Activated B cell treated with CpG ODN at 0.5 μM for 24 hours (primary cell): ENCODE measurements around the gene FGG. TPM values are rescaled to one million over a fixed set of nuclear protein-coding genes. Genes with fewer than 3 reads are reported as not detected.

Source experiments
- ATAC-seq: fragments of 200-7000 bp; cut with Tn5 transposase; one replicate; pipeline ENCODE4 v1.10.0; 2021; ENCODE audit warnings: low read depth, mild to moderate bottlenecking, moderate library complexity
- CTCF ChIA-PET: fragments of 350-600 bp; sonication (Branson Sonifier 250); formaldehyde crosslinking; loops from one replicate; lab custom pipeline; 2021; ENCODE audit warnings: antibody characterized with exemption; lab: Charles Lee
- POLR2A ChIA-PET: fragments of 350-600 bp; sonication (Branson Sonifier 250); formaldehyde crosslinking; loops from one replicate; lab custom pipeline; 2021; ENCODE audit warnings: antibody characterized with exemption; lab: Charles Lee
- DNase-seq: peaks from one replicate; pipeline ENCODE4 v3.0.0; 2022
- H3K27ac Mint-ChIP-seq: one replicate; pipeline ENCODE4 v1.8.0; 2020; ENCODE audit warnings: mixed read lengths
- H3K27me3 Mint-ChIP-seq: one replicate; pipeline ENCODE4 v1.8.0; 2021; ENCODE audit warnings: mixed read lengths
- H3K36me3 Mint-ChIP-seq: one replicate; pipeline ENCODE4 v1.8.0; 2021; ENCODE audit warnings: low read depth, mixed read lengths
- H3K4me1 Mint-ChIP-seq: one replicate; pipeline ENCODE4 v1.8.0; 2021; ENCODE audit warnings: mixed read lengths
- H3K4me3 Mint-ChIP-seq: one replicate; pipeline ENCODE4 v1.8.0; 2020; ENCODE audit warnings: mild to moderate bottlenecking, mixed read lengths
- H3K9me3 Mint-ChIP-seq: one replicate; pipeline ENCODE4 v1.8.0; 2020; ENCODE audit warnings: mixed read lengths
- intact Hi-C: fragments of 100-400 bp; cut with micrococcal nuclease; formaldehyde crosslinking; loops from one replicate; pipeline ENCODE4 v1.15.1; 2024
- total RNA-seq: library from RNA; stranded (reverse); gene quantifications from 2 replicates; pipeline ENCODE4 v1.2.3, GENCODE V29; 2022
- TF ChIP-seq, protein P1 (sequence below): fragments of 200-600 bp; IDR thresholded peaks from one replicate; pipeline ENCODE4 v1.8.0; 2022; ENCODE audit warnings: antibody characterized with exemption, mild to moderate bottlenecking

The FGG gene
- total RNA-seq, 1 donor from 2014 or later: not detected

DNA sequence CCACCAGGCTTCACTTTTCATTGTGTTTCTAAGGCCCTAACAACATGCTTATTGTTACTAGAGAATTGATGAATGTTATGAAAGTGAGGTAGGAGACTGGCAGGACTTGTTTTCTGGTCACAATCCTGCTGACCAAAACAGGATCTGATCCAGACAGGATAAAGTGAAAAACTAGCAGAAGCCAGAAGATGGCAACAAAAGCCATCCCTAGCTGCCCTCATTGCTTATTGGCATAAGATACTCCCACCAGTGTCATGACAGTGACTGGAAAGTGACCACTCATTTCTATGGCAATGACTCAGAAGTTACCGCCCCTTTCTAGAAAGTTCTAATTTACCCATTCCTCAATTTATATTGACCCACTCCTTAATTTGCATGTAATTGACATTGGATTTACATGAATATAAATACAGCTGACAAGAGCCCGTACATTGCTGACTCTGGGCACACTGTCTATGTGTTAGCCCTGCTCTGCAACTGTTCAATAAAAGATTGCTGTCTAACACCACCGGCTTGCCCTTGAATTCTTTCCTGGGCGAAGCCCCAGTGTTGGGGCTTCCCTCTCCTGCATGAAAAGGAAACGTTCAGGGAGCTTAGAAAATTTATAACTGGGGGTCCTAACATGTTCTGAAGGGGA is 30.0 kb upstream of the FGG start:
- H3K9me3 Mint-ChIP-seq: no peaks in the 10 kb centered on the region
- no peak for ATAC-seq
- H3K4me3 Mint-ChIP-seq: no peak overlapping the region
- TF ChIP-seq, protein P1, sequence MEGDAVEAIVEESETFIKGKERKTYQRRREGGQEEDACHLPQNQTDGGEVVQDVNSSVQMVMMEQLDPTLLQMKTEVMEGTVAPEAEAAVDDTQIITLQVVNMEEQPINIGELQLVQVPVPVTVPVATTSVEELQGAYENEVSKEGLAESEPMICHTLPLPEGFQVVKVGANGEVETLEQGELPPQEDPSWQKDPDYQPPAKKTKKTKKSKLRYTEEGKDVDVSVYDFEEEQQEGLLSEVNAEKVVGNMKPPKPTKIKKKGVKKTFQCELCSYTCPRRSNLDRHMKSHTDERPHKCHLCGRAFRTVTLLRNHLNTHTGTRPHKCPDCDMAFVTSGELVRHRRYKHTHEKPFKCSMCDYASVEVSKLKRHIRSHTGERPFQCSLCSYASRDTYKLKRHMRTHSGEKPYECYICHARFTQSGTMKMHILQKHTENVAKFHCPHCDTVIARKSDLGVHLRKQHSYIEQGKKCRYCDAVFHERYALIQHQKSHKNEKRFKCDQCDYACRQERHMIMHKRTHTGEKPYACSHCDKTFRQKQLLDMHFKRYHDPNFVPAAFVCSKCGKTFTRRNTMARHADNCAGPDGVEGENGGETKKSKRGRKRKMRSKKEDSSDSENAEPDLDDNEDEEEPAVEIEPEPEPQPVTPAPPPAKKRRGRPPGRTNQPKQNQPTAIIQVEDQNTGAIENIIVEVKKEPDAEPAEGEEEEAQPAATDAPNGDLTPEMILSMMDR: no peak
- POLR2A ChIA-PET: no interaction called here
- intact Hi-C loops: no loop called here
- H3K36me3 Mint-ChIP-seq: no peaks in the 10 kb centered on the region
- no peak for DNase-seq
- CTCF ChIA-PET: interaction anchor here (1.0 kb wide), 1 partner anchor 595 kb away, joined by 3 read pairs; no protein-coding TSS in a partner anchor
- peaks cover 18% of the 10 kb centered on the region for H3K27me3 Mint-ChIP-seq
- no peak overlapping the region for H3K27ac Mint-ChIP-seq
- H3K4me1 Mint-ChIP-seq: no peaks in the 10 kb centered on the region

DNA sequence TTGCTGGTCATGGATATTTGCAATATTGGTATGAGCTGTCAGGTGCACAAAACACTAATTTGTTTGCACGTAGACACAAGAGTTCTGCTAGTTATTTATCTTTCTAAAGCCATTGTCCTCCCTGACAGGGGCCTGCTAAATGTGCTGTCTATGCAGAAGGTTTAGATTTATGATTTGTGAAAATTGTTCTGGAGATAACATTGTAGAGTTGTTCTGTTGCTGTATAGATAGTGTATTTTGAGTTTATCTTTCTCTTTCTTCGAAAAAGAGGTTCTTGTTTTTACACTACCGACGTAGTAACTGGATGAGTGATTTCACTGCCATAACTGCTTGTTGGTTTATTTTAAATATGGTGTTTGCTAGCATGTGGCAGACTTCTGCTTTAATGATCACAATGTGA is 28.5 kb upstream of the FGG start:
- Mint-ChIP-seq H3K36me3 (no peaks in the 10 kb centered on the region), H3K27ac (no peak overlapping the region), H3K4me1 (no peaks in the 10 kb centered on the region), H3K9me3 (no peaks in the 10 kb centered on the region), H3K4me3 (no peak overlapping the region), H3K27me3 (peaks cover 15% of the 10 kb centered on the region)
- TF ChIP-seq, protein P1: no peak
- intact Hi-C loops: no loop called here
- DNase-seq (no peak), ATAC-seq (no peak)
- ChIA-PET POLR2A (no interaction called here), CTCF (no interaction called here)

DNA sequence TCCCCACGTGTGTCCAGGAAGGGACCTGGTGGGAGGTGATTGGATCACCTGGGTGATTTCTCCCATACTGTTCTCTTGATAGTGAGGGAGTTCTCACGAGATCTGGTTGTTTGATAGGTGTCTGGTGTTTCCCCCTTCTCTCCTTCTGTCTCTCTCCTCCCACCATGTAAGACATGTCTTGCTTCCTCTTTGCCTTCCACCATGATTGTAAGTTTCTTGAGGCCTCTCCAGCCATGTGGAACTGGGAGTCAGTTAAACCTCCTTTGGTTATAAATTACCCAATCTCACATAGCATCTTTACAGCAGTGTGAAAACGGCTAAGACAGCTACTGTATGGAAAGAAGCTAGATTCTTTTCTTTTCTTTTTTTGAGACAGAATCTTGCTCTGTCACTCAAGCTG is 21.6 kb upstream of the FGG start:
- ChIA-PET CTCF (no interaction called here), POLR2A (no interaction called here)
- intact Hi-C loops: no loop called here
- Mint-ChIP-seq H3K4me1 (no peaks in the 10 kb centered on the region), H3K9me3 (no peaks in the 10 kb centered on the region), H3K27ac (no peak overlapping the region), H3K36me3 (no peaks in the 10 kb centered on the region), H3K4me3 (no peak overlapping the region), H3K27me3 (peaks cover 25% of the 10 kb centered on the region)
- TF ChIP-seq, protein P1: no peak
- ATAC-seq (no peak), DNase-seq (no peak)

DNA sequence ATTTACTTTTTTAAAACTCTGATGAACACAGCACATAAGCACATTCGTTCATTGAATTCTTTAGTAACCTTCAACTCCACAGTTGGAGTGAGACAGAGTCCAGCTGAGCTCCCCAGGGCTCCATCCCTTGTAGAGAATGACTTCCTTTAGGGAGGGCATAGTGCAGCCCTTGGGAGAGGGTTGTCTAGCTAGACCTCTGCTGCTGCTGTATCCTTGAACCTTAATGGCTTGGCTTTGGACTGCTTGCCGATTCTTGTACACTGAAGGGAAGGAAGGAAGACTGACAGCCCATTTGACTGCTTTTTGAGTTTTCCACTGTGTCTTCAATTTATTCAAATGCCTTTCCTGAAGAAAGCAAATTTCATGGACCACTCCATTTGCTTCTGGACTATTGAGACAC is 19.4 kb upstream of the FGG start:
- peaks cover 23% of the 10 kb centered on the region for H3K27me3 Mint-ChIP-seq
- ATAC-seq (no peak), DNase-seq (no peak)
- no peaks in the 10 kb centered on the region for H3K4me1 Mint-ChIP-seq
- ChIA-PET POLR2A (no interaction called here), CTCF (no interaction called here)
- TF ChIP-seq, protein P1: no peak
- no peak overlapping the region for H3K4me3 Mint-ChIP-seq
- intact Hi-C loops: no loop called here
- no peaks in the 10 kb centered on the region for H3K36me3 Mint-ChIP-seq
- H3K27ac Mint-ChIP-seq: no peak overlapping the region
- H3K9me3 Mint-ChIP-seq: no peaks in the 10 kb centered on the region

DNA sequence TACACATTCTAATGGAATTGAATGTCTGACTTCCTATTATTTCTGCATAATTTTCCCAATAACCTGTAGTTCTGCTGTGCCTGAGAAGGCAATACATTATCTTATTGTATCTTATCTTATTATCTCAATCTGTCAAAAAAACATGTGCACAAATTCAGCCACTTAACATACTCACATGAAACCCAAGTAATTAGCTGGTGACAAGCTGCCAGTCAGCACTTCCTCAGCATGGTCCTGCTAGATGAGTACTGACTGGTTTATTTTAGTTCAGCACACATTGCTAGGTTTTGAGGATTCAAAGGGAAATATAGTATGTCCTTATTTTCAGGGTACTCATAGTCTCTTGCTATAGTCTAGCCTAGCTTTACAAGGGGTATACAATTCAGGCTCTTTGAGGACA is 17.9 kb upstream of the FGG start:
- POLR2A ChIA-PET: no interaction called here
- H3K27me3 Mint-ChIP-seq: peaks cover 28% of the 10 kb centered on the region
- intact Hi-C loops: no loop called here

More for the DNA sequence above, 17.9 kb upstream of the FGG start:
- H3K9me3 Mint-ChIP-seq: no peaks in the 10 kb centered on the region
- TF ChIP-seq, protein P1: no peak
- DNase-seq (no peak), ATAC-seq (no peak)
- no peaks in the 10 kb centered on the region for H3K4me1 Mint-ChIP-seq
- H3K27ac Mint-ChIP-seq: no peak overlapping the region
- no peaks in the 10 kb centered on the region for H3K36me3 Mint-ChIP-seq
- CTCF ChIA-PET: no interaction called here
- H3K4me3 Mint-ChIP-seq: no peak overlapping the region
